Fibroblast of skin of left quadriceps (primary cell): ENCODE measurements around the gene PLEKHA8.

Source experiments
- DNase-seq, 2 experiments: peaks; one replicate each; pipeline ENCODE4 v3.0.0-alpha.2; 2013; ENCODE audit warnings: low read depth in 2 of 2

PLEKHA8 gene

GRCh38 chr7:30102281-30102680 lies 74.1 kb downstream of the PLEKHA8 start:
- DNase-seq = no peak

GRCh38 chr7:30104157-30104556 lies 75.9 kb downstream of the PLEKHA8 start:
- DNase-seq = no peak

GRCh38 chr7:30112103-30112713 lies 84.0 kb downstream of the PLEKHA8 start:
- DNase-seq = no peak

GRCh38 chr7:30113144-30113543 lies 84.9 kb downstream of the PLEKHA8 start:
- DNase-seq = no peak

GRCh38 chr7:30114536-30115238 lies 86.5 kb downstream of the PLEKHA8 start:
- no peak for DNase-seq

- DNase-seq = no peak
Observed at GRCh38 chr7:30115709-30116297, 87.6 kb downstream of the PLEKHA8 start.

- no peak for DNase-seq
Observed at GRCh38 chr7:30116771-30117170, 88.6 kb downstream of the PLEKHA8 start.

- DNase-seq = no peak
Observed at GRCh38 chr7:30117896-30118295, 89.7 kb downstream of the PLEKHA8 start.

GRCh38 chr7:30119890-30120577 lies 91.8 kb downstream of the PLEKHA8 start:
- DNase-seq = no peak

GRCh38 chr7:30133736-30134610 lies 105.8 kb downstream of the PLEKHA8 start:
- no peak for DNase-seq

GRCh38 chr7:30134611-30135300 lies 106.5 kb downstream of the PLEKHA8 start, which contains the start of gene MTURN:
TSS of gene MTURN (plus strand) at chr7:30134986. CDS start at chr7:30135137, 151 bp downstream.
- DNase-seq = peak; percentile 47 to 53

GRCh38 chr7:30135301-30136116 lies 107.3 kb downstream of the PLEKHA8 start:
- peak in 1 of 2 experiments; percentile 18 for DNase-seq

GRCh38 chr7:30136117-30136731 lies 108.0 kb downstream of the PLEKHA8 start:
- no peak for DNase-seq

GRCh38 chr7:30136743-30137485 lies 108.7 kb downstream of the PLEKHA8 start:
- no peak for DNase-seq

- DNase-seq = no peak
Observed at GRCh38 chr7:30139836-30140384, 111.7 kb downstream of the PLEKHA8 start.

- DNase-seq = no peak
Observed at GRCh38 chr7:30140456-30140855, 112.2 kb downstream of the PLEKHA8 start.

- DNase-seq = no peak
Observed at GRCh38 chr7:30142710-30143109, 114.5 kb downstream of the PLEKHA8 start.

- no peak for DNase-seq
Observed at GRCh38 chr7:30143748-30144251, 115.6 kb downstream of the PLEKHA8 start.
